ENCODE results near the gene PZP.

DNA sequence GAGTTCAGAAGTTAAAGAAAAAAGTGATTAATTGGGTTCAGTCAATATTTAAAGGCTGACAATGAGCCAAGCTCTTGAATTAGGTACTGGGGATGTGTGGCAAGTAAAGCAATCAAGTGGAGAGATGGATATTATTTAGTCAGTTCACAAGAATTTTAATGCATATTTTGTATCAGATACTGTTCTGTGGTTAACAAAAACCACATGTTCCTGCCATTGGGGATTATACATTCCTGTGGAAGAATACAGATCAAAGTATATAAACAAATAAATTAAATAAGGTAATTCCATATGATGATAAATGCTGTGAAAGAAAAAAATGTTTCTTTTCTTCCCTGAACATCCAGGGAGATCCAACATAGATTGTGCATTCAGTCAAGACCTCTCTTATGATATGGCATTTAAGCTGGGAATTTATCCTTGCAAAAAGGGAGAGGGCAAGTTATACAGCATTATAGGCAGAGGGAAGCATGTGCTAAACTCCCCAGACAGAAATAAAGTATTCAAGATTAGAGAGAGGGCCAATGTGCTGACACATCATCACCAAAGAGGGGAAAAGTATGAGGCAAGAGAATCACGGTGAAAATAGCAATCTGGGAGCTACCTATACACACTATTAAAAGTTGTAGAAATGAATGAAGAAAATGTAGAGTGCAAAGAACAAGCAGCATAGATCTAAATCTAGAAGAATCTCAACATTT is 74.8 kb downstream of the PZP start:
- TF ChIP-seq RAD21 (IDR thresholded peaks at IDR 0.05; ENCODE audit: insufficient read depth, low read depth, low read length) (no peak), ZZZ3 (IDR thresholded peaks at IDR 0.05; ENCODE audit: control insufficient read depth, insufficient read length, low read depth) (no peak), KAT2A (conservative IDR thresholded peaks at IDR 0.05; ENCODE audit: control insufficient read depth, low read depth, low read length) (no peak), EP300 (IDR thresholded peaks at IDR 0.05; ENCODE audit: borderline replicate concordance in 1 of 2, control insufficient read depth in 1 of 2, low read depth in 2 of 2, low read length in 2 of 2) (no peak), CHD1 (IDR thresholded peaks at IDR 0.05; ENCODE audit: low read depth, low read length) (no peak), SMAD1 (IDR thresholded peaks at IDR 0.05; ENCODE audit: low read depth, partially characterized antibody) (no peak), ESRRA (IDR thresholded peaks at IDR 0.05; ENCODE audit: low read length) (no peak), NFIC (IDR thresholded peaks at IDR 0.05; ENCODE audit: low read depth, low read length) (no peak), YY1 (IDR thresholded peaks at IDR 0.05; ENCODE audit: low read depth, low read length) (no peak)
- TF ChIP-seq, protein P1, sequence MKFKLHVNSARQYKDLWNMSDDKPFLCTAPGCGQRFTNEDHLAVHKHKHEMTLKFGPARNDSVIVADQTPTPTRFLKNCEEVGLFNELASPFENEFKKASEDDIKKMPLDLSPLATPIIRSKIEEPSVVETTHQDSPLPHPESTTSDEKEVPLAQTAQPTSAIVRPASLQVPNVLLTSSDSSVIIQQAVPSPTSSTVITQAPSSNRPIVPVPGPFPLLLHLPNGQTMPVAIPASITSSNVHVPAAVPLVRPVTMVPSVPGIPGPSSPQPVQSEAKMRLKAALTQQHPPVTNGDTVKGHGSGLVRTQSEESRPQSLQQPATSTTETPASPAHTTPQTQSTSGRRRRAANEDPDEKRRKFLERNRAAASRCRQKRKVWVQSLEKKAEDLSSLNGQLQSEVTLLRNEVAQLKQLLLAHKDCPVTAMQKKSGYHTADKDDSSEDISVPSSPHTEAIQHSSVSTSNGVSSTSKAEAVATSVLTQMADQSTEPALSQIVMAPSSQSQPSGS (IDR thresholded peaks at IDR 0.05; ENCODE audit: low read length): no peak
- TF ChIP-seq, protein P2, sequence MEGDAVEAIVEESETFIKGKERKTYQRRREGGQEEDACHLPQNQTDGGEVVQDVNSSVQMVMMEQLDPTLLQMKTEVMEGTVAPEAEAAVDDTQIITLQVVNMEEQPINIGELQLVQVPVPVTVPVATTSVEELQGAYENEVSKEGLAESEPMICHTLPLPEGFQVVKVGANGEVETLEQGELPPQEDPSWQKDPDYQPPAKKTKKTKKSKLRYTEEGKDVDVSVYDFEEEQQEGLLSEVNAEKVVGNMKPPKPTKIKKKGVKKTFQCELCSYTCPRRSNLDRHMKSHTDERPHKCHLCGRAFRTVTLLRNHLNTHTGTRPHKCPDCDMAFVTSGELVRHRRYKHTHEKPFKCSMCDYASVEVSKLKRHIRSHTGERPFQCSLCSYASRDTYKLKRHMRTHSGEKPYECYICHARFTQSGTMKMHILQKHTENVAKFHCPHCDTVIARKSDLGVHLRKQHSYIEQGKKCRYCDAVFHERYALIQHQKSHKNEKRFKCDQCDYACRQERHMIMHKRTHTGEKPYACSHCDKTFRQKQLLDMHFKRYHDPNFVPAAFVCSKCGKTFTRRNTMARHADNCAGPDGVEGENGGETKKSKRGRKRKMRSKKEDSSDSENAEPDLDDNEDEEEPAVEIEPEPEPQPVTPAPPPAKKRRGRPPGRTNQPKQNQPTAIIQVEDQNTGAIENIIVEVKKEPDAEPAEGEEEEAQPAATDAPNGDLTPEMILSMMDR (IDR thresholded peaks at IDR 0.05 in 2 of 3, conservative IDR thresholded peaks at IDR 0.05 in 1 of 3; ENCODE audit: control insufficient read depth in 2 of 3, extremely low read depth in 1 of 3, insufficient read depth in 1 of 3, low read depth in 3 of 3, low read length in 3 of 3): no peak
- TF ChIP-seq, protein P3, sequence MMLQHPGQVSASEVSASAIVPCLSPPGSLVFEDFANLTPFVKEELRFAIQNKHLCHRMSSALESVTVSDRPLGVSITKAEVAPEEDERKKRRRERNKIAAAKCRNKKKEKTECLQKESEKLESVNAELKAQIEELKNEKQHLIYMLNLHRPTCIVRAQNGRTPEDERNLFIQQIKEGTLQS (IDR thresholded peaks at IDR 0.05; ENCODE audit: borderline replicate concordance, extremely low read depth, low read depth, low read length): no peak
- TF ChIP-seq, protein P4, sequence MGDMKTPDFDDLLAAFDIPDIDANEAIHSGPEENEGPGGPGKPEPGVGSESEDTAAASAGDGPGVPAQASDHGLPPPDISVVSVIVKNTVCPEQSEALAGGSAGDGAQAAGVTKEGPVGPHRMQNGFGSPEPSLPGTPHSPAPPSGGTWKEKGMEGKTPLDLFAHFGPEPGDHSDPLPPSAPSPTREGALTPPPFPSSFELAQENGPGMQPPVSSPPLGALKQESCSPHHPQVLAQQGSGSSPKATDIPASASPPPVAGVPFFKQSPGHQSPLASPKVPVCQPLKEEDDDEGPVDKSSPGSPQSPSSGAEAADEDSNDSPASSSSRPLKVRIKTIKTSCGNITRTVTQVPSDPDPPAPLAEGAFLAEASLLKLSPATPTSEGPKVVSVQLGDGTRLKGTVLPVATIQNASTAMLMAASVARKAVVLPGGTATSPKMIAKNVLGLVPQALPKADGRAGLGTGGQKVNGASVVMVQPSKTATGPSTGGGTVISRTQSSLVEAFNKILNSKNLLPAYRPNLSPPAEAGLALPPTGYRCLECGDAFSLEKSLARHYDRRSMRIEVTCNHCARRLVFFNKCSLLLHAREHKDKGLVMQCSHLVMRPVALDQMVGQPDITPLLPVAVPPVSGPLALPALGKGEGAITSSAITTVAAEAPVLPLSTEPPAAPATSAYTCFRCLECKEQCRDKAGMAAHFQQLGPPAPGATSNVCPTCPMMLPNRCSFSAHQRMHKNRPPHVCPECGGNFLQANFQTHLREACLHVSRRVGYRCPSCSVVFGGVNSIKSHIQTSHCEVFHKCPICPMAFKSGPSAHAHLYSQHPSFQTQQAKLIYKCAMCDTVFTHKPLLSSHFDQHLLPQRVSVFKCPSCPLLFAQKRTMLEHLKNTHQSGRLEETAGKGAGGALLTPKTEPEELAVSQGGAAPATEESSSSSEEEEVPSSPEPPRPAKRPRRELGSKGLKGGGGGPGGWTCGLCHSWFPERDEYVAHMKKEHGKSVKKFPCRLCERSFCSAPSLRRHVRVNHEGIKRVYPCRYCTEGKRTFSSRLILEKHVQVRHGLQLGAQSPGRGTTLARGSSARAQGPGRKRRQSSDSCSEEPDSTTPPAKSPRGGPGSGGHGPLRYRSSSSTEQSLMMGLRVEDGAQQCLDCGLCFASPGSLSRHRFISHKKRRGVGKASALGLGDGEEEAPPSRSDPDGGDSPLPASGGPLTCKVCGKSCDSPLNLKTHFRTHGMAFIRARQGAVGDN (IDR thresholded peaks at IDR 0.05): no peak
